AG10803 (cell line): ENCODE measurements around the gene UVSSA.

Source experiments
- DNase-seq: peaks from one replicate; pipeline ENCODE4 v3.0.0; 2010; ENCODE audit warnings: low read depth
- H3K4me3 ChIP-seq: 2 replicates; pipeline ENCODE4 v1.5.1; 2011; ENCODE audit warnings: mild to moderate bottlenecking, low read length, control low read depth
- CTCF ChIP-seq: conservative IDR thresholded peaks from 2 replicates; pipeline ENCODE4 v1.5.1; 2011; ENCODE audit warnings: mild to moderate bottlenecking, low read length, control low read depth, inconsistent platforms

Gene UVSSA

DNA sequence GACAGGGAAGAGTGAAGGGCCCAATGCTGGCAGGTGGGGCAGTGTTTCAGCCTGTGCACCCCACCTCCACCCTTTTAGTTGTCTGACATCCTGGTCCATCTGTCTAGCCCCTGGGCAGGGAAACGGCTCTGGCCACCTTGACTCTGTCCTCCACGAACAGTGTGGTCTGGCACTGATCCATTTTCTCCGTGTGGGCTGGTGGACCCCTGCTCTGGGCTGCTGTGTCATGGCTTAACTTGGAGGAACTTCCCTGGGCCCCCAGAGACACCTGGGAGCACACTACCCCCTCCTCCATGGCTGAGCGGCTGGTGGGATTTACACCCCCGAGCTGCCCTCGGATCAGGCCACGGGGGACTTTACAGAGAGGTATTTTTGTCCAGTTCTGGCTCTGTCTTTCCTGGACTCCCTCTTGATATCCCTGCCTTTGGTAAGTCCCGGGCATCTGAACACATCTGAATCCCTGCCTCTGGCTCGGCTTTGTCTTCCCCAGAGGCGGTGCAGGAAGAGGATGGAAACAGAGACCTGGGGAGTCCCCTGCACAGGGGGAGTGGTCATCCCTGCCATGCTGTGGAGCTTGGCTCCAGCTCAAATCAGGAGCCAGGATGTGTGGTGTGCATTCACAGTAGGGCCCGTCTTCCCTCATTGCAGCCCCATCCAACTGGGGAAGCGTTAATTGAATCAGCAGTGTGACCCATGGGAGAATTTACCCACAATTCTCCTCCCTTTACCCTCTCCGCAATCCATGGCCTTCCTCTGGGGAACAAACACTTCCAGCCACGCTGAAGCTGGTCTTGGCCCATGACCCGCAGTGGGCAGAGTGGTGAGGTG, 65.6 kb downstream of the UVSSA start:
- no peak overlapping the region for H3K4me3 ChIP-seq
- no peak for TF ChIP-seq CTCF
- DNase-seq, result no peak

GRCh38 chr4:1413204-1413663, 66.2 kb downstream of the UVSSA start:
- DNase-seq, result no peak
- no peak overlapping the region for H3K4me3 ChIP-seq
- no peak for TF ChIP-seq CTCF

GRCh38 chr4:1413687-1414479, 66.9 kb downstream of the UVSSA start:
- DNase-seq, result no peak
- no peak overlapping the region for H3K4me3 ChIP-seq
- TF ChIP-seq CTCF, result no peak

DNA sequence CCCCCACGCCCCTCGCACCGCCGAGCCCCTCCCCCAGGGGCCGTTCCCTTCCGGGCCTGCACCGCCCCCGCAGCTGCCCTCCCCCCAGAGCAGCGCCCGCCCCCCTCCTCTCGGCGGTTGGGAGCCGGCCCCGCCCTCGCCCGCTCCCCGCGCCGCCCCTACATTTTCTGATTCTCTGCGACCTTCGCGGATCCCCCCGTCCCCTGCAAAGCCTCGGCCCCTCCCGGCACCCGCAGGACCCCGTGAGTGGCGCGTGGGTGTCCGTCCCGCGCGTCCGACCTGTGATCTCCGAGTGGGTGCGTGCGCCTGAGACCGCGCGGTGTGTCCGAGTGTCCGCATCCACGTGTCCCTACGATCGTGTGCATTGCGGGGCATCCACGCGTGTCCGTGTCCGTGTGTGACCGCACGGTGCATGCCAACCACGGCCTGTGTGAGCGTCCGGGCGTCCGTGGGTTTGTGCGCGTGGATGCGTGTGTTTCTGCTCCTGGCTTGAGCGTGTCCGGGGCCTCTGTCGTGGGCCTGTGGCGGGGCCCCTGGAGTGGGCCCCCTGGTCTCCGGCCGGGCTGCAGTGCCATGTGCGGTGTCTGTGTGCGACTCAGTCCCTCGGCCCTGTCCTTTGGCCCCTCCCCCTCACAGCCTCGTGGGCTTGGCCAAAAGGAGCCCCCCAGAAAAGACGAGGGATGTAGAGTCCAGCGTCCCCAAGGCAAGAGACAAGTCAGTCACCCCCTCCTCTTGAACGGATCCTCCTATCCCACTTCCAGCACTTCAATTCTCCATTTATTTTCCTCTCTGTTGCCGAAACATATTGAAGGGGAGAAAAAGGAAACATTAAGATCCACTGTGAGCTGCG, 68.0 kb downstream of the UVSSA start:
- DNase-seq, result no peak
- no peak for TF ChIP-seq CTCF
- H3K4me3 ChIP-seq, result no peak overlapping the region

GRCh38 chr4:1415681-1415981, 68.6 kb downstream of the UVSSA start:
- no peak for DNase-seq
- no peak for TF ChIP-seq CTCF
- H3K4me3 ChIP-seq, result no peak overlapping the region

GRCh38 chr4:1416051-1416947, 69.3 kb downstream of the UVSSA start:
- DNase-seq, result no peak
- TF ChIP-seq CTCF, result no peak

More at GRCh38 chr4:1416051-1416947, 69.3 kb downstream of the UVSSA start:
- no peak overlapping the region for H3K4me3 ChIP-seq
